Cortex of kidney (tissue), 1 donor: ENCODE results near the gene KLHL29.

Source experiments
- DNase-seq: peaks from one replicate; lab custom pipeline; 2025; lab: John Stamatoyannopoulos, UW

The KLHL29 gene

DNA sequence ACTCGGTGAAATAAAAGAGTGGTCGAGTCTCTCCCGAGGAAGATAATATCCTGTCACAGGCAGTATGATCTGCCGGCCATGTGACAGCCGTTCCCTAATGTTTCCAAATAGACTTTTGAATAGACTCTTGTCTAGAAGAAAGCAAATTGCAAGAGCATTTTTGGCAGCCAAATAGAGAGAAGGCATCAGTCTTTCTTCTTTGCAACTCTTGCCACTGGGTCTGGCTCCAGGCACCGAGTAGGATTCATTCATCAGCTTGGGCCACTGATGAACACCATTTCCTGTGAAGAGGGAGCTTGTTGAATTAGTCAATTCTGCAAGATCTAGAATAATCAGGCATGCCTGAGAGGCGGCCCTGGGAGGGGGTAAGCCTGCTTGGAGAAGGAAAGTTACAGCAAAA is 165.6 kb downstream of the KLHL29 start:
- no peak for DNase-seq

DNA sequence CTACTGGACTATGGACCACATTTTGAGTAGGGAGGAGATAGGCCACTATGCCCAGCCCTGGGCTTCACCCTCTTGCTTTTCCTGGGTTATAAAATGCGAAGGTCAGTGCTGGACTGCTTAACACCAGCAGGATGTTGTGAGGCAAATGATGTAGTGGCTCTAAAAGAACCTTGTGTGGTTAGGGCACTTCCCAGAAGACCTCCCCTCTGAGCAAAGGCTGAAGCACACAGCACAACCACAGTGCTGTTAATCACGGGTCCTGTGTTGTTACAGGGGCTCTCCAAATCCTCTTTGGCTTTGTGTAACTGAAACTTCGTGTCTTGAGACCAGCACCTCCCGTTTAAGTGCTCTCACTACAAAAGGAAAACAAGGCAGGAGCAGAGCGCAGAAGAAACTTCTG is 166.9 kb downstream of the KLHL29 start:
- DNase-seq = no peak

DNA sequence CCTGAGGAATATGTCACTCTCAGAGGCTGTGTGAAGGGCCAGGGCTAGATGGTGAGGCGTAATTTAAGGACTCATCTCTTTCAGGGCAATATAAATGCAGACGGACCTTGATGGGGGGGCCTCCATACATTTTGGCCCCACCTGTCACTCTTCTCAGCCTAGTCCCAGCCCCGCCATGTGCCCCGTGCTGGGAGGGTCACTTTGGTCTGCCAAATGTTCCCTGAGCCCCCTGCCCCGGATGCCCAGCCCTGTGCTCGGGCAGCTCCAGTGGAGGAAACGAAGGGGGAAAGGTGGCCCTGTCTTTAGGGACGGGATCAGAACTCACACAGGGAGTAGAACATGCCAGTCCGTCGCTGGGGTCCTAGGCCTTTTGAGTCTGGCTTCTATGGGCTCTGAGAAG is 168.6 kb downstream of the KLHL29 start:
- no peak for DNase-seq

DNA sequence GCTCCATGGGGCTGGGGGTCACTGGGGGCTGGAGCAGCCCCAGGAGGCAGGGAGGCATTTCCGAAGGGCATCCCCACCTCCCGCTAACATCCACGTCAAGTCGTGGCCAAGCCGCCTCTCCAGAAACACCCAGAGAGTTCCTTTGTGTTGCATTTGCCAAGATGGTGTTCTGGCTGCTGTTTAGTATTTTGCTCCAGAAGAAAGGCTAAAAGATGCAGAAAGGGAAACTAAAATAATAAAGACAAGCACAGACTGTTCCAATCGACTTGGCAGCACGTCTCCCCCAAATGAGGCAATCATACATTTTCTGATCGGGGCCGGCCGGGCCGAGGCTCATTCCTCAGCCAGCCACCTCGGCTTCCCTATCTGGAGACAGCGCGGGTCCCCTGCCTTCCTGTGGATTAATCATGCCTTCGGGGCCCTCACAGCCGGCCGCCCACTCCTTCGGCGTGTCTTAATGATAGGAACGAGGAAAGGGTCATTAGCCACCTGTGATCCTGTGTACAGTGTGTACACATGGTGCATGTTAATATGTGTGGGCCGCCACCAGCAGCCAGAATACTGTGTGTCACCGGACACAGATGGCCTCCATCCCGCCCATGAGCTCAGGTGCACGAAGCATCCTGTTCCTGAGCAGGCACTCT is 169.2 kb downstream of the KLHL29 start:
- DNase-seq = no peak

DNA sequence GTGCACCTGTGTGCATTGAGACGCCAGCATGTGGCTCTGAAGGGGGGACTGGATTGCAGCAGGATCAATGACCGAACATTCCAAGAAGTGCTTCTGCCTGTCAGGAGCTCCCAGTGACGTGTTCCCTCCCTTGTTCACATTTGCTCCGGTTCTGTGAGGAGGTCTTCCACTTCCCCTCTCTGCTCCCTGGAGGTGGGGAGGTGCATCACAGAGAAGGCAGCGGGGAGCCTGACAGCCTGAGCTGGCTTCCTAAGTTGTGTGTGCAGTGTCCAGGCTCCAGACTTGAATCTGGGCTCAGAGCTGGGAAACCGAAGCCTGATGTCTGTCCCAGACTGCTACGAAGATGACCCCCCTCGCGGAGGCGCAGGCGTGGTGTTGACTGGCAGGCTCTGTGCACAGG is 171.0 kb downstream of the KLHL29 start:
- no peak for DNase-seq

DNA sequence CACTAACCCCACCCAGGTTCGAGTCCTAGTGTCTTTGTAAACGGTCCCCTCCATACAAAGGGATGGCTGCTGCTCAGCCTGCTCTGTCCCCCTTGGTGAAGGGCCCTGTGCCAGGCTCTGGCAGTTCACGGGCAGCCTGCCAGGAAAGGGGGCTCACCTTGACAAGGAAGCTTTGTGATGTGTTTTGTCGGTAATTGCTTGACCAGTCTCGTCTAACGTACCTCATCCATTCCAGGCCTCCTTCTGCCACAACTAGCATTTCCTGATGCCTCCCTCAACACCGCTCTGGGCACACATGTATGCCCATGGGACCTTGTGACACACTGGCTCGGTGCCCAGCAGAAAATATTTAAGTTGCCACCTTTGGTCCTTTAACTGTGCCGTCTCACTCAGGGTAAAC is 171.9 kb downstream of the KLHL29 start:
- DNase-seq = no peak

DNA sequence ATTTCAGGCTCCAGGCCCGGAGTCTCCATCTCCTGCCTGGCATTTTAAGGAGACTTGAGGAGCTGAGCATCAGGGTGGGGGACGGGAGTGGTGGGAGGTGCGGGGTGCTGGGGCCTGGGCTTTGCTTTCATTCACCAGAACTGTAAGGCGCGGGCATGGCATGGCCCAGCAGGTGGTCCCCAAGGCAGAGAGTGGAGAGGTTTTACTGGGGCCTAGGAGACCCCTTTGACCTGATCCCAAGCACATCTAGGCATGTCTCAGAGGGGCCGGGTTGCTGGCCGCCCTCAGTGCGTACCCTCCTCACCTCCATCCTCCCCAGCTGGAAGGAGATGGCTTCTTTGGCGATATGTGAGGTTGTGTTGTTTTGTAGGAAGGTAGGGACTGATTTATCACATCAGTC is 172.5 kb downstream of the KLHL29 start:
- no peak for DNase-seq

DNA sequence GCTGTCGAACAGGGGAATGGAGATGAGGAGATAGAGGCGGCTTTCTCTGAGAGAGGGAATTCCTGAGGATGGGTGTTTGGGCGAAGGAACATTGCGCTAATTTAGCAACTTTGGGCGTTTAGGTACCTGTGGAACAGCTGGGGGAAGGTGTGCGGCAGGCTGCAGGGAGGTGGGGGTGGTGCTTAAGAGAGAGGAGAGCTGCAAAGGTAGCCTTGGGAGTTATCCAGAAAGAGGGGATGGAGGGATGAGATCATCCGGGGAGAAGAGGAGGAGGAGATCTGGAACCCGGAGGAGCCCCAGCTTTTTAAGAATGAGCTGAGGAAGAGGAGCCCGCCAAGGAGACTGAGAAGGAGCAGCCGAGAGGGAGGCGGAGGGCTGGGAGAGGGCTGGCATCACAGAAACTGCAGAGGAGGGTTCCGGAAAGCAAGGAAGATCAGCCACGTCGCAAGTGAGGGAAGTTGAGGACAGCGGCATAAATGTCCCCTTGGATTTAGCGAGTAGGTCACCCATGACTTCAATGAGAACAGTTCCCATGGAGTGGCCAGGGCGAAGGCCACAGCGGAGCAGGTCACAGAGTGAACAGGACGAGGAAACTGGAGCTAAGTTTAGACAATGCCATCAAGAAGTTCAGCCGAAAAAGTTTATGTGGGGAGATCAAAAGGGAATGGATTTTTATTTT is 174.7 kb downstream of the KLHL29 start:
- no peak for DNase-seq

DNA sequence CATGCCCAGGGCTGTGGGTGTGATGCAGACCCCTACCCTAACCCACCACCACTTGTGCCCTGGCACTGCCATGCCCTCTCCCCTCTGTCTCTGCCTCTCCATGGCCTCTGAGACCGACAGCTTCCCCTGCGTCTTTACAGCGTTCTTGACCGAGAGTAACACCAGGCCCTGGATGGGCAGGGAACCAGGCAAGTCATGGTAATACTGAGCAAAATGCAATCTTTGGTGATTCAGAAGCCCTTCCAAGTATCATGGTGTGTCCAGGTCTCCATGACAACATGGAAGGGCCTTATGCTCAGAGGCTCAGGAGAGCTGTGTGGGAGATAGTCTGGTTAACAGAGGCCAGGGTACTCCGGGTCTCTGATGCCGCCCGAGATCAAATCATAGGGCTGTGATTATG is 176.1 kb downstream of the KLHL29 start:
- no peak for DNase-seq

DNA sequence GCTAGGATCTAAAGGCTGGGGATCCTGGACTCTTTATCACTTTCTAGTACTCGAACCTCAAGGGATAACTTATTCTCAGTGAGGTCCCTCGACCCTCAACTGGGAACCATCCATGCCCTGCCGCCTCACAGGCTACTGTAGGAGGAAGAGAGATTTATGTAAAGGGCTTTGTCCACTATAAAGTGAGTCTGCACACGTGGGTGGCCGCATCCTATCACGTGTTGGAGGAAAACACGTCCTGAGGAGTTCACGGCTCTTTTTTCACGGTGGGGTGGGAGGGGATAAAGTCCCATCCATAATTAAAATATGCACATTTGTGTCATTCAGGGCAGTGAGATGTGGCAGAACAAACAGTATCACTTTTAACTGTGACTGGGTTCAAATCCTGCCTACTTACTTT is 176.6 kb downstream of the KLHL29 start:
- DNase-seq = no peak

DNA sequence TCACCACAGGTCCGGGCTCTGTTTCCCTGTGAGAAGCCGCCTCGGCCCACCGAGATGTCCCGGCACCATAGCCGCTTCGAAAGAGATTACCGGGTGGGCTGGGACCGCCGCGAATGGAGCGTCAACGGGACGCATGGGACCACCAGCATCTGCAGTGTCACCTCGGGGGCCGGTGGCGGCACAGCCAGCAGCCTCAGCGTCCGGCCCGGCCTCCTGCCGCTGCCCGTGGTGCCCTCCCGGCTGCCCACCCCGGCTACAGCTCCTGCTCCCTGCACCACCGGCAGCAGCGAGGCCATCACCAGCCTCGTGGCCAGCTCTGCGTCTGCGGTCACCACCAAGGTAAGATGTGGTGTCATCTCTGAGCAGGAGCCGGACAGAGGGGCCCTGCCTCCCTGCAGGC is 177.2 kb downstream of the KLHL29 start:
- DNase-seq = no peak

DNA sequence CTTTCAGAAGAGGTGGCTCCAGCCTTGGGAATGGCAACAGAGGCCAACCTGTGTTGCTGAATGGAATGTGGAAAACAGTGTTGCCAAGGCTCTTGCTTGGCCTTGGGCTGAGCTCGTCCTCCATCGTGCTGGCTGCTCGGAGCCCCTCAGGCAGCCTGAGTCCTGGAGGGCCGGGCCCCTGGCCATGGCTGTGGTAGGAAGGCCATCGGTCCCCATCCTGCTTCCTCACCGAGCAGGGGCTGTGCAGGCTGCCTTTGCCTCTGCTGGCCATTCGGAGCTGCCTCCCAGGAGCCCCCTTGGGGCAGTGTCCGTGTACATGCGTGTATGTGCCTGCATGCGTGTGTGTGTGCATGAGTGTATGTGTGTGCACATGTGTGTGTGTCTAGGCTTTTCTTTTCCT is 178.2 kb downstream of the KLHL29 start:
- DNase-seq = no peak

DNA sequence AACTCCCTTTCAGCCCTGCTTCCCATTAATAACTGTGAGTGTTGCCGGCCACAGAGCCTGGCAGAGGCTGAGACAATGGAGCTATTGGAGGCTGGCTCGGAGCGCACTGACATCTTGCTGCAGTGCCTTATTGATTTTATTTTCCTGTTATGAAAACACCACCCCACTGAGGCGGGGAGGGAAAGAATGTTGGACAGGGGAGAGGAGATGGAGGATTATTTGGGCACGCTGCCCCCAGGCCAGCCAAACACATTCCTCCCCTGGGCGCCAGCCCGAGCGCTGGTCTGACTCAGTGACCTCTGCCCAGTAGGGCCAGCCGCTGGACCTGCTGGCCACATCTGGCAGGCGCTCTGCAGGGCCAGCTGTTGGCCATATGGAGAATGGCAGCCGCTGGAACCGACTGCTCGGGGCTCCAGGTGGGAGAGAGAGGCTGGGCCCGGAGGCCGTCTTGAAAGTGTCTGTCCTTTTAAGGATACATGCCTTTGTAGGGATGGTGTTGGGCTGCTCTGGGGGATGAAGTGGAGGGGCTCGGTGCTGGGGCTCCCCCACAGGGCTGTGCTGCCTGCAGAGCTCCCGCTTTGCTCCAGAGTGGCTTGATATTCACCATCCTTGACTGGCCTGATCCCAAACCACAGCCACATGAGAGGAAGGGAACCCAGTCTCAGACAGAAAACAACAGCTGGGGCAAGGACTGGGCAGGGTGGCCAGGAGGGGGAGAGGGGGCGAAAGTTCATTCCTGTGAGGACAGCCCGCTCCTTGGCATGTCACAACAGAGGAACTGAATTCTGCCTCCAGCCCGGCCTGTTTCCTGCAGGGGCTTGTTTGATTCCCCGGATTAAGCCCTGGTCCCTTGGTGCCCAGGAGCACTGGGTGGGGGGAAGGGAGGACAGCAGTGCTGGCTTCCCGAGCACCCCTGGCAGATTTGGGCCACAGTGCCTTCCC is 179.0 kb downstream of the KLHL29 start:
- no peak for DNase-seq

DNA sequence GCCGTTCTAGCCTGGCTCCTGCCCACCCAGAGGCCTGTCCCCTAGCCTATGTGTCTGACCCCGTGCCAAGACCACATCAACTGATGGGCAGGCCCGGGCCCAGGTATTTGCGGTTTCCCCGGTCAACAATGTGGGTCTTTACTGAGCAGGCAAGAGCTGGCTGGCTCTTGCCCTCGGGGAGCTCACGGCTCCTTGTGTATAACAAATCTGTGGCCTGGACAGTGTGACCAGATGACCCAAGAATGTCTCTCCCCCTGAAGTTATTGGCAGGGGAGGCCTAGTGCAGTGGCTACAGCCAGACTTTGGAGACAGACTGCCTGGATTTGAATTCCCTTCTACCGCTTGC is 179.6 kb downstream of the KLHL29 start:
- DNase-seq = no peak

DNA sequence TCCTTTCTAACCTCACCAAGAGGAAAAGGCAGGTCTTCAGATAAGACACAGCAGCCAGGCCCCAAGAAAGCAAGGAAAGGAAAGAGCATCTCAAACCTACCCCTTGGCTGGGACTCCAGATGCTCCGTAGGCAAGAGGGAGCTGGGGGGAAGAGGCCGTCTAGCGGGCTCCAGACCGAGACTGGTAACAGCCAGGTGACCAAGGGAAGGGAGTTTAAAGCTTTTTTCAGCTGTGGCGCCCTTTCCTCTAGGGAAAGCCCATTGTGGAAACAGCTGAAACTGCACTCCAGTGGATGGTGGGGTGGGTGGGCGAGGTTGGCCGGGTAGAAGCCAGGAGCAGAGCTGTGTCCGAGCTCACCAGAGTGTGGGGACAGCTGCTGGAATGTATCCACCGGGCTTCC is 180.4 kb downstream of the KLHL29 start:
- DNase-seq = no peak

DNA sequence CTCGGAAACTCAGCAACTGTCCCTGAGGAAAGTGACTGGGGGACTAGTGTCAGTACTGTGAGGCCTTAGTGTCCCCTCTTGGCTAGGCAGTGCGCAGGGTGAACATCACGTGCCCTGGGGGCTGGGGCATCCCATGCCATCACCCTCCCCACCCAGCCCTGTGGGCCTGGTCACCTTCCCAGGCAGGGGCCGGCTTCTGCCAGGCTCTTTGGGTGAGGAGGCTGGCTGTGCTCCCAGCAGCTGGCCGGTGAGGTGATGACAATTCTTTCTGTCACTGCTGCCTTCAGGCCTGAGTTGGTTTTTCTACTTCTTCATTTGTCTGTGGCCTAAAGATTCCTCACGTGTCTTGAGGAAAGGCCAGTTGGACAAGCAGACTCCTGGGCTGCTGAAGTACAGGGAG is 180.8 kb downstream of the KLHL29 start:
- DNase-seq = no peak

DNA sequence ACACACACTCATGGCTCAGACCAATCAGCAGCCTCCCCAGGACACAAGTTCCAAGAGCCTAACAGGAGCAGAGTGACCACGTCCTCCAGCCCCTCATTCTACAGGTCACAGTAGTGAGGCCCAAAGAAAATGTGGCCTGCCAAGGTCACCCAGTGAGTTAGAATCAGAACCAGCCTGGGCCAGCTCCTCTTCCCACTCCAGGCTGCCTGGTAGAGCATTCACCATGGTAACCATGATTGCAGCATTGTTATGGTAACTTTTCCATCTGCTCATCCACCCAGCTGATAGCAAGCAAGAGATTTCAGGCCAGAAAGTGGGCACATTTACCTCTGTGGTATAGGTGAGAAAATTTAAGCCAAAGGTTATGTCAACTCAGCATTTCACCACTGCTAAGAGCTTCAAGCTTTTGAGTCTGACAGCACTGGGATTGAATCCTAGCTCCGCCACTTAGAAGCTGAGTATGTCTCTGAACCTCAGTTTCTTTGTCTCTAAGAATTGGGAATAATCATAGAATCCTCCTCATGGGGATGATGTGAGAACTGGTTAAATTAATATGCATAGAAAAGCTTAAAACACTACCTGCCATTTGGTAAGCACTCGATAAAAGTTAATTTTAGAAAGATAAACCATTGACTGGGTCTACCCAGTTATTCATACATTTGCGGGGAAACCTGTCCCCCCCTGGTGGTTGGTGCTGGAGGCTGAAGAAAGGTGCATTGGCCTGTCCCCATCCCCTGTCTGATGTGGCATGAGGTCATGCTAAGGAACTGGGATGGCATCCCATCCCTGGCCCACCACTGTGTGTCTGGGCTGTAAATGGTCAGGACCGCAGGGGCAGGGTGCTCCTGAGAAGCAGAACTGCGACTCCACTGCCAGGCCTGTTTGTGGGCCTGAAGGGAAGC is 181.5 kb downstream of the KLHL29 start:
- no peak for DNase-seq

DNA sequence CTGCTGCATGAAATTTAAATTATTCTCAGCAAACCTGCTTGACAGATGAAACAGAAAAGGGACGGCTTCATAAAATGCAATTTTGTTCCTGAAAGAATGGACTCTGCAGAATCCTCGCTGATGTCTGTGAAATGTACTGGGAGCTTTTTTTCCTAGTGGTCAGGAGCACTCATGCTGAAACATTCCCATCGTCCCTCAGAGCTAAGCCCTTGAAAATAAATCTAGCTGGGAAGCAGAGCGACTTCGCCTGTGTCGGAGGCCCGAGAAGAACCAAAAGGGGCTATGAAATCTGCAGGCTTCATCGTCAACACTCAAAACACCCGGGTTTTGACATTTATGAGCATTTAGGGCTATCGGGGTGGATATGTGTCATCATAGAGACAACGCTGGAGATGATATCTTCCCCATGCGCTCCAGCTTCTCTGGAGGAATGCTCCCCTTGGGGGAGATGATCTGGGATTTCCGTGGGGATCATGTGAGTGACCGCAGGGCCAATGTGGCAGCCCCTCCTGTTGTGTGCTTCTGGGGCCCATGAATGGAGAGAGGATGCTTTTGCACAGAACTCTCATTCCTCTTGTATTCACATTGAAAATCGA is 182.3 kb downstream of the KLHL29 start:
- no peak for DNase-seq

DNA sequence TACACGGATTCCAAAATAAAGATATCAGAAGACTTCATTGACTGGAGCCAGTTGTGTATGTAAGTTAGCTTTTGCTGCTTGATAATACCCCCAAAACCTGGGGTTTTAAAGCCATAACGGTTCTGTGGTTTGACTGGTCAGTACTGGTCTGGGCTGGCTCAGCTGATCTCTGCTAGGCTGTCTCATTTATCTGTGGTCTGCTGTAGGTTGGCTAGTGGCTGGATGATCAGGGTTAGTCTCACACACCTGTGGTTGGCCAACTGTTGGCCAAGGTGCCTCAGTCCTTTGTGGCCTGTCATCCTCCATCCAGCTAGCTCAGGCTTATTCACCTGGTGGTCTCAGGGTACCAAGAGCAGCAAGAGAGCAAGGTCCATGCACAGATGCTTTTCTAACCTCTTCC is 183.2 kb downstream of the KLHL29 start:
- DNase-seq = no peak

DNA sequence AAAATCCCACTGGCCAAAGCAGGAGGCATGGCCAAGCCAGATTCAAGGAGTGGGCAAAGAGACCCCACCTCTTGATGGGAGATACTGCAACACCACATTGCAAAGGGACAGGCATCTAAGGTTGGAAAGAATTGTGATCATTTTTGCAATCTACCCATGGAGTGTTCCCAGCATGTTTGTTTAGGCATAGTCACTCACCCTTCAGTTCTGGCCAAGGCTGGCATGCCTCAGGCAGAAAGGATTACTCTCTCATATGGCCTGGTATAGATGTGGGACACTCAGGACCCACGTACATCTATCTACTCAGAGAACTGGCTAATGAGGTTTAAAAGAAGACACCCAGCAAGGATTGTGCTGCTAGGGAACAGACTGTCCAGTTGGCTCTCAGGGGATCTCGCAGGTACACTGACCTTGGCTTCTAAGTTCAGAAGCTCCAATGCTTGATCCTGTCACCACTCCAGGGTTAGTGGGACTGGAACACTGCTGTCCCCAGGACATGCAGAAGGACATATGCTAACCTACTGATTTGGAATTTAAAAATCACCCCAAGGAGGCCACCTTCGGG is 183.7 kb downstream of the KLHL29 start:
- no peak for DNase-seq

DNA sequence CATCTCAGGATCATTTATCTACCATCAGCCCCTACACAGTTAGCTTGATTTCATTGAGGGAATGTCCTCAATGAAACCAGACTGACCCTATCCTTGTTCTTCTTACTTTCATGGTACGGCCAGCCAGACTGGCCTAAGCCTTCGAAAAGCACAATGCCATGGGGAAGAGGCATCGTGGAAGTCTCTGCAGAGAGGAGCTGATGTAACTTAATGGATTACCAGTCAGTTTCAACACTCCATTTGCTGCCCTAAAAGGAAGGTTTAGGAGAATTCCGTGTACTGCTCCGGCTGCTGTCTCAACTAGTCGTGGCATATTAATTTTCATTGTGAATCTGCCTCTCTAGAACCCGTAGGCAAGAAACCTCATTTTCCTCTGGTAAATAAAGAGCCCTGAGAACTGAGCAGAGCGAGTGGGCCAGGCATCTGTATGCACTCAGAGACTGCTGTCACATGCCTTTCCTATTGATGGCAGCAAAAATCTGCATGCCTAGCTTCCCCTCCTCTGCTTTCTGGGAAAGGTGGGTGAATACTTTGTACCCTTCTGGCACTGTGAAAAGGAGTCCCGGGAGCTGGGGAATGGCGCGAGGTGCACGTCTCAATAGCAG is 184.9 kb downstream of the KLHL29 start:
- no peak for DNase-seq
